HG02870 (cell line): ENCODE data around the gene SP100.

Source experiments
- ATAC-seq: cut with Tn5 transposase; IDR thresholded peaks from one replicate; pipeline ENCODE4 v1.9.1; 2021; ENCODE audit warnings: mild to moderate bottlenecking, moderate library complexity; ENCODE audit not compliant: unreplicated experiment

SP100 gene

GRCh38 chr2:230537531-230537976 lies 121.6 kb downstream of the SP100 start:
- peak; percentile 76 for ATAC-seq

GRCh38 chr2:230540332-230540731 lies 124.3 kb downstream of the SP100 start:
- ATAC-seq: no peak

DNA sequence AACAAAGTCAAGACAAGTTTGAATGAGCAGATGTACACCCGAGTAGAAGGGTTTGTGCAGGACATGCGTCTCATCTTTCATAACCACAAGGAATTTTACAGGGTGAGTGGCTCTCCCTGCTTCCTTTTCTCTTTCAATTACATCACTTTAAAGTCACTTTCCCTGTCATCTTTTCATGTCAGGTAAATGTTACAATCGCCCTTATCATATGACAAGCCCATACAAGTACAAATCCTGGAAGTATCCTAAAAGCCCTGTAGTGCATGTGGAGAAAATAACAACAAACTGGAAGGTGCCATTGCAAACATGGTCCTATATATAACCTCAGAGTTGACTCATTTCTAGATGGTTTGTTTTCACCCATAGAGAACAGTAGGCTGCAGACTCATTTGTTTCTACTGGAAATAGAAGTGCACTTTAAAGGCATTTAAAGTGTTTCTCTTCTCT lies 126.0 kb downstream of the SP100 start:
- peak; percentile 69 for ATAC-seq

DNA sequence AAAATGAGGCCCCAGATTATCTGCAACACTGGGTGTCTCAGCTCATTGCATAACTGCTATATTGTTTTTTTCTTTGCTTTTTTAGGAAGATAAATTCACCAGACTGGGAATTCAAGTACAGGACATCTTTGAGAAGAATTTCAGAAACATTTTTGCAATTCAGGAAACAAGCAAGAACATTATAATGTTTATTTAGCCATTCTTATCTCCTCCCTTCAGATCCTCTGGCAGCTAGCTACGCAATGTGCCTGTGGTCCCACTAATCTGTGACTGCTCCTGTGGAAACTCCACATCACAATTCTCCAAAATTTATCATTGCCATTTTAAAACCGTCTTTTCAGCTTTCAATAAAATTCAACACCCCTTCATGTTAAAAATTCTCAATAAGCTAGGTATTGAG lies 126.8 kb downstream of the SP100 start:
- ATAC-seq: no peak

- no peak for ATAC-seq
Observed at GRCh38 chr2:230552181-230552580, 136.2 kb downstream of the SP100 start.

DNA sequence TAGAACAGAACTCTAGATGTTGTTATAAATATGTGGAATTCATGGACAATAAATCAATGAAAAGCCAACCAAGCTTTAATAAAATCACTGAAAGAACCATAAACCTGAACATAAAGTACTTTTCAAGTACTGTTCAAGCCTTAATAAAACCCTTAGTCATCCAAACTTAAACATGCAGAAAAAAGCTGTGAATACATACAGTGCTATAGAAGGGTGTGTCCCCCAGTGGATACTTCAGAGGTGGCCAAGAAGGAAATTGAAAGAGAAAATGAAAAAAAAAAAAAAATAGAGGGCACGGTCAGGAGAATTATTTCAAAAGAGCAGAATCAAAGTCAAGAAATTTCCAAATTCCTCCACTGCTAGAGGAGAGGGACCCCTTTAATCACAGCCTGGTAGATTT lies 141.1 kb downstream of the SP100 start:
- no peak for ATAC-seq

DNA sequence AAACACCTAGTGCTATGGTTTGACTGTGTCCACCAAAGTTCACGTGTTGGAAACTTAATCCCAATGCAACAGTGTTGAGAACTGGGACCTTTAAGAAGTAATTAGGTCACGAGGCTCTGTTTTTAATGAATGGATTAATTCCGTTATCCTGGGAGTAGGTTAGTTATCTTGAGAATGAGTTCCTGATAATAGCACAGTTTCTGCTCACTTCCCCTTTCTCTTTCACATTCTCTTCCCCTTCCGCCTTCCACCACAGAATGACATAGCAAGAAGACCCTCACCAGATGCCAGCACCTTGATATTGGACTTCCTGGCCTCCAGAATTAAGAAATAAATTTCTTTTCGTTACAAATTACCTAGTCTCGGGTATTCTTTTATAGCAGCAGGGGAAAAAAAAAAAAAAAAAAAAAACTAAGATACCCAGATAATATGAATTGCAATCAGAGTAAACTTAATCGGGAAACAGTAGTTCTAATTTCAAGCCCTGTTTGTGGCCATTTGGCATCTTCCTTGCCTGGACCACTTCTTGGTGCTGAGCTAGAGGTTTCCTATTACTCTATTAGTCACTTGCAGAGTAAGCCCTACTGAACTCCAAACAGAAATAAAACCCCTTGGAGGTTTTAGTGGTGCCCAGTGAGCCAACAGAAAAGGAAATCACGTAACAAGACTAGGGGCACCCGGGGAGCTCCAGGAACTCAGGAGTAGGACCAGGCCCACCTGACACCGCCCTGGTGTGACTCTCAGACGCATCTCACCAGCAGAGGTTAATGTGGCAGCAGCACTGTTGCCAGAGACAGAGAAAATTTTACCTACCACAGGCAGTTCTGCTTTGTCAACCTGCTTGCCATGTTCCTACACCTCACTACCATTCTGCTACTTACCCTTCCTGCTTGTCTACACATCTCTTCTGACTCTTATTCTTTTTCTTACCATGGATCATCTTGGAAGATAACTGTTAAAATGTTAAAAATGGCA lies 149.1 kb downstream of the SP100 start:
- peak; percentile 53 for ATAC-seq

DNA sequence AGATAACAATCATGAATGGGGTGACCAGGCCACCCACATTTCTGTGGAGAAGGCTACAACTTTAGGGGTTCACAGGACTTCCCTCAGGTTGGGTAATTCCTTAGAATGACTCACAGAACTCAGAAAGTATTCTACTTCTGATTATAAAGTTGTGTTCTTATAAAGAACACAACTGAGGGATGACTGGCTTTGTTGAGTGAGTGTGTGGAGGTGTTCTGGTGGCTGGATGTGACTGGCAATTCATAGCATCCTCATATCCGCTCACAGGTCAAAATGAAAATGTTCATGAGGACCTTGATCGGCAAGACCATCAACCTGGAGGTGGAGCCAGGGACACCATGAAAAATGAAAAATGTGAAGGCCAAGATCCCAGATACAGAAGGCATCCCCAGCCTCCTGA lies 153.3 kb downstream of the SP100 start:
- no peak for ATAC-seq

DNA sequence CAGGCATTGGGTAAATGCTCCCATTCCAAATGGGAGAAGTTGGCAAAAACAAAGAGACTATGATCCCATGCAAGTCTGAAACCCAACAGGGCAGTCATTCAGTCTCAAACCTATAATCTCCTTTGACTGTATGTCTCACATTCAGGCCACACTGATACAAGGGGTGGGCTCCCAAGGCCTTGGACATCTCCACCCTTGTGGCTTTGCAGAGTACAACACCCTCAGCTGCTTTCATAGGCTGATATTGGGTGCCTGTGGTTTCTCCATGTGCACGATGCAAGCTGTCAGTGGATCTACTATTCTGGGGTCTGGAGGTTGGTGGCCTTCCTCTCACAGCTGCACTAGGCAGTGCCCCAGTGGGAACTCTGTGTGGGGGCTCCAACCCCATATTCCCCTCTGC lies 155.0 kb downstream of the SP100 start:
- no peak for ATAC-seq

- ATAC-seq: no peak
Observed at GRCh38 chr2:230575642-230576324, 159.8 kb downstream of the SP100 start.

- ATAC-seq: no peak
Observed at GRCh38 chr2:230577114-230577513, 161.1 kb downstream of the SP100 start.

- ATAC-seq: peak; percentile 45
Observed at GRCh38 chr2:230578106-230578505, 162.1 kb downstream of the SP100 start.

DNA sequence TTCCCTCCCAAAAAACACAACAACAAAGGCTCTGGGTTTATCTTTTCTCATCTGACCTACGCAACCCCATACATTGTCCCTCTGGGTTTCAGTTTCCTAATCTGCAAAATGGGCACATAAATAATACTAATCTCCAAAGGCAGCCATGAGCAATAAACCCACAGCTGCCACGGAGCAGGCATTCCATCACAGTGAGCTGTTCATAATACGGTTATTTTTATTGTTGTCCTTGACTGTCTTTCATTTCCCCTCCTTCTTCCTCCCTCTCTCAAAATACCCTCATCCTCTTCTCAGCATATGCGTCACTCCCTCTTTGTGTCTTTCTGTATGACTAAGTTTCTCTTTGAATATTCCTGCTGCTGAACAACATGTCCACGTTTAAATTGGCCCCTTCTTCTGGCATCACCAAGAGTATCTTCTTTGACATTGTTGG lies 166.9 kb downstream of the SP100 start:
- peak; percentile 57 for ATAC-seq

DNA sequence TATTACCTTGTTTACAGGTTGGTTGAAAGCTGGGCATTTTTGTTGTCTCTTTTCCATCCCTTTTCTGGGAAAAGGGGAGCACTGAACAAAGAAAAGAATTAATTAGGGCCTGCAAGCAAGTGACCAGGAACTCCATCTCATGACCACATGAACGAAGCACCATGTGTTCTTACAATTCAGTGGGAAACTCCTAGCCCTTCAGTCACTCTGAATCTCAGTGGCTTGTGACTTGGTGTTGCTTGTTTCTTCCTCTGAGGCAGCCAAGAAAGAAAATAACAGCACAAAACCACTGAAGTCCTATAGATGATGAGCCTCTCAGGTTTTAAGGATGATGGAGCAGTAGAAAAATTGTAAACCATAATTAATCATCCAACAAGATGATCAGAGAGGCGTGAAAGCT lies 167.6 kb downstream of the SP100 start:
- ATAC-seq: peak; percentile 31

DNA sequence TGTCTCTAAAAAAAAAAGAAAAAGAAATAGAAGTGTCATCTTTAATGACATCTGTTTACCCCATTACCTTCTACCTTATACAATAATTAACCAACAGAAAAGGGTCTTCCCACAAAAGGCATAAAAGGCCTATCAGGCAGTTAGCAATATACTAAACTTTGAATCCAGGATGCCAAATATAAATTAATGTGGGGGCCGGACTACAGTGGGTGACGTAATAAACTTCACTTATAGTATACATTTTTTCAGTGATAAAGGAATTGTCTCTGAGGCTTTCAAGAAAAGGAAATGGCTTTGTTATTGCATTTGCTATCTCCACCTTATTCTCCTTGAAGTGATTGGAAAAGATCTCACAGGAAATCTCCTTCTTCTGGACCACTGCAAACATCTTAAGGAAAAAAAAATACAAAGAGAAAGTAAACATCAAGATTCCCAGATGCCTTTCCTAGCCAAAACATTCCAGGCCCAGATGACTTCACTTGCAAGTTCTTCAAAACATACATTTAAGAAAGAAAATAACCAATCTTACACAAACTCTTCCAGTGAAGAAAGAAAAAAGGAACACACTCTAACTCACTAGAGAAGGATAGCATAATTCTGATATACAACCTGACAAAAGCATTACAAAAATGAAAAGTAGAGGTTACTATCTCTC lies 170.5 kb downstream of the SP100 start:
- no peak for ATAC-seq

- ATAC-seq: peak; percentile 16
Observed at GRCh38 chr2:230589025-230589424, 173.0 kb downstream of the SP100 start.

GRCh38 chr2:230589497-230590015 lies 173.6 kb downstream of the SP100 start:
- ATAC-seq: peak; percentile 88

GRCh38 chr2:230590333-230590732 lies 174.3 kb downstream of the SP100 start:
- ATAC-seq: no peak

DNA sequence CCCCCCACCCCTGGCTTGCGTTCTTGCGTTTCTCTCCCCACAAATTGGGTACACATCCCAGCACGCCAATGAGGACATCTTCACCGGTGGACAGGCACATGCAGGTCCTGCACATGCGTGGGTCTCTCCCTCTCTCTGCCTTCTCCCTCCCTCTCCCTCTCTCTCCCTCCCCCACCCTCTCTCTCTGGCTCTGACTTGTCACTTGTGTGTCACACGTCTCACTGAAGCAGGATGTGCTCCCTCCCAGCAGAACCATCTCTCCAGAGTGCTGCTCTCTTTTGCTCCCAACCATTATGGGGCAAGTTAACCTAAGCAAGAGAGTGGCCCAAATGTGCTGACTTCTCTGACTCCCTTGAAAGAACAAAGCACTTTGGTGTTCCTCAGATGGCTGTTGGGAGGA lies 175.8 kb downstream of the SP100 start:
- no peak for ATAC-seq

GRCh38 chr2:230592775-230593174 lies 176.8 kb downstream of the SP100 start:
- no peak for ATAC-seq
